MM.1S (cell line): ENCODE data around the gene CDKN2B-AS1.

Experiments used
- DNase-seq: peaks from one replicate; pipeline ENCODE4 v3.0.0-alpha.2; 2015
- H2AFZ ChIP-seq: fragments of 300-600 bp; sonication (generic); 2 replicates; pipeline ENCODE4 v1.6.0; 2016; ENCODE audit warnings: antibody characterized with exemption, low read length
- H3F3A ChIP-seq: fragments of 300-600 bp; sonication (generic); 2 replicates; pipeline ENCODE4 v1.6.1; 2016; ENCODE audit warnings: mild to moderate bottlenecking, antibody characterized with exemption, low read length, moderate library complexity, mixed read lengths; ENCODE audit not compliant: insufficient read depth
- H3K27ac ChIP-seq: fragments of 300-600 bp; sonication (generic); 2 replicates; pipeline ENCODE4 v1.5.1; 2016; ENCODE audit warnings: mild to moderate bottlenecking, low read length
- H3K27me3 ChIP-seq: fragments of 300-600 bp; sonication (generic); replicated peaks from 2 replicates; pipeline ENCODE4 v1.6.0; 2016; ENCODE audit warnings: low read length; ENCODE audit not compliant: insufficient read depth
- H3K36me3 ChIP-seq: fragments of 300-600 bp; sonication (generic); replicated peaks from 2 replicates; pipeline ENCODE4 v1.6.1; 2016; ENCODE audit warnings: mild to moderate bottlenecking, low read length, mixed read lengths; ENCODE audit not compliant: insufficient read depth
- H3K4me1 ChIP-seq: fragments of 300-600 bp; sonication (generic); 2 replicates; pipeline ENCODE4 v1.6.1; 2016; ENCODE audit warnings: low read length, mixed read lengths
- H3K4me2 ChIP-seq: fragments of 300-600 bp; sonication (generic); 2 replicates; pipeline ENCODE4 v1.6.0; 2016; ENCODE audit warnings: low read depth, low read length
- H3K4me3 ChIP-seq: fragments of 300-600 bp; sonication (generic); 2 replicates; pipeline ENCODE4 v1.5.1; 2016; ENCODE audit warnings: low read length, mixed read lengths
- H3K79me2 ChIP-seq: fragments of 300-600 bp; sonication (generic); 2 replicates; pipeline ENCODE4 v1.6.1; 2016; ENCODE audit warnings: mixed run types, low read length, mixed read lengths
- H3K9ac ChIP-seq: fragments of 300-600 bp; sonication (generic); 2 replicates; pipeline ENCODE4 v1.6.1; 2016; ENCODE audit warnings: low read length, mixed read lengths
- H3K9me2 ChIP-seq: fragments of 300-600 bp; sonication (generic); replicated peaks from 2 replicates; pipeline ENCODE4 v1.6.1; 2016; ENCODE audit warnings: mild to moderate bottlenecking, low read length, mixed read lengths; ENCODE audit not compliant: insufficient read depth
- H3K9me3 ChIP-seq: fragments of 300-600 bp; sonication (generic); replicated peaks from 2 replicates; pipeline ENCODE4 v1.6.1; 2016; ENCODE audit warnings: mild to moderate bottlenecking, low read length, mixed read lengths; ENCODE audit not compliant: insufficient read depth
- H4K20me1 ChIP-seq: fragments of 300-600 bp; sonication (generic); 2 replicates; pipeline ENCODE4 v1.6.1; 2016; ENCODE audit warnings: mild to moderate bottlenecking, low read length, moderate library complexity, mixed read lengths; ENCODE audit not compliant: insufficient read depth
- EZH2 ChIP-seq: fragments of 300-600 bp; sonication (generic); optimal IDR thresholded peaks from 2 replicates; pipeline ENCODE3; 2017; ENCODE audit warnings: low read depth, mild to moderate bottlenecking, antibody characterized with exemption, low read length, mixed read lengths
- EZH2phosphoT487 ChIP-seq: fragments of 300-600 bp; sonication (generic); IDR thresholded peaks from 2 replicates; pipeline ENCODE4 v1.6.1; 2018; ENCODE audit warnings: antibody characterized with exemption, low read length
- TF ChIP-seq, protein P1 (sequence below): fragments of 300-600 bp; sonication (generic); IDR thresholded peaks from 2 replicates; pipeline ENCODE4 v1.5.1; 2016; ENCODE audit warnings: antibody characterized with exemption, low read length, mixed read lengths

Gene CDKN2B-AS1

GRCh38 chr9:22052376-22052945, 57.9 kb downstream of the CDKN2B-AS1 start:
- no peak overlapping the region for H2AFZ ChIP-seq
- TF ChIP-seq EZH2phosphoT487 (no peak), EZH2 (no peak)
- TF ChIP-seq, protein P1, sequence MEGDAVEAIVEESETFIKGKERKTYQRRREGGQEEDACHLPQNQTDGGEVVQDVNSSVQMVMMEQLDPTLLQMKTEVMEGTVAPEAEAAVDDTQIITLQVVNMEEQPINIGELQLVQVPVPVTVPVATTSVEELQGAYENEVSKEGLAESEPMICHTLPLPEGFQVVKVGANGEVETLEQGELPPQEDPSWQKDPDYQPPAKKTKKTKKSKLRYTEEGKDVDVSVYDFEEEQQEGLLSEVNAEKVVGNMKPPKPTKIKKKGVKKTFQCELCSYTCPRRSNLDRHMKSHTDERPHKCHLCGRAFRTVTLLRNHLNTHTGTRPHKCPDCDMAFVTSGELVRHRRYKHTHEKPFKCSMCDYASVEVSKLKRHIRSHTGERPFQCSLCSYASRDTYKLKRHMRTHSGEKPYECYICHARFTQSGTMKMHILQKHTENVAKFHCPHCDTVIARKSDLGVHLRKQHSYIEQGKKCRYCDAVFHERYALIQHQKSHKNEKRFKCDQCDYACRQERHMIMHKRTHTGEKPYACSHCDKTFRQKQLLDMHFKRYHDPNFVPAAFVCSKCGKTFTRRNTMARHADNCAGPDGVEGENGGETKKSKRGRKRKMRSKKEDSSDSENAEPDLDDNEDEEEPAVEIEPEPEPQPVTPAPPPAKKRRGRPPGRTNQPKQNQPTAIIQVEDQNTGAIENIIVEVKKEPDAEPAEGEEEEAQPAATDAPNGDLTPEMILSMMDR = no peak
- no peak overlapping the region for H3K4me3 ChIP-seq
- no peaks in the 10 kb centered on the region for H3K36me3 ChIP-seq
- H3K9ac ChIP-seq = no peak overlapping the region
- H4K20me1 ChIP-seq = no peaks in the 10 kb centered on the region
- no peaks in the 10 kb centered on the region for H3K9me2 ChIP-seq
- H3K27me3 ChIP-seq = no peaks in the 10 kb centered on the region
- H3K9me3 ChIP-seq = no peaks in the 10 kb centered on the region
- H3F3A ChIP-seq = 0 out of 2 replicates have a peak, but pooled peaks cover 2% of the 10 kb centered on the region
- DNase-seq = no peak
- H3K4me2 ChIP-seq = no peak overlapping the region
- H3K79me2 ChIP-seq = no peaks in the 10 kb centered on the region
- no peak overlapping the region for H3K27ac ChIP-seq
- 0 out of 2 replicates have a peak, but pooled peaks cover 8% of the 10 kb centered on the region for H3K4me1 ChIP-seq

GRCh38 chr9:22053178-22053577, 58.6 kb downstream of the CDKN2B-AS1 start:
- Histone ChIP-seq H3F3A (0 out of 2 replicates have a peak, but pooled peaks cover 2% of the 10 kb centered on the region), H3K9ac (no peak overlapping the region), H3K4me1 (0 out of 2 replicates have a peak, but pooled peaks cover 8% of the 10 kb centered on the region), H3K9me2 (no peaks in the 10 kb centered on the region), H3K27ac (no peak overlapping the region), H3K9me3 (no peaks in the 10 kb centered on the region), H3K27me3 (no peaks in the 10 kb centered on the region), H4K20me1 (no peaks in the 10 kb centered on the region), H2AFZ (no peak overlapping the region), H3K4me2 (no peak overlapping the region), H3K36me3 (no peaks in the 10 kb centered on the region), H3K79me2 (no peaks in the 10 kb centered on the region), H3K4me3 (no peak overlapping the region)
- no peak for DNase-seq
- TF ChIP-seq EZH2phosphoT487 = no peak
- no peak for TF ChIP-seq EZH2
- TF ChIP-seq, protein P1 = no peak

- no peak overlapping the region for H3K27ac ChIP-seq
- H3K9me3 ChIP-seq = no peaks in the 10 kb centered on the region
- no peaks in the 10 kb centered on the region for H3K9me2 ChIP-seq
- H3K4me3 ChIP-seq = no peak overlapping the region
- no peaks in the 10 kb centered on the region for H3K79me2 ChIP-seq
- 0 out of 2 replicates have a peak, but pooled peaks cover 8% of the 10 kb centered on the region for H3K4me1 ChIP-seq
- H3K27me3 ChIP-seq = no peaks in the 10 kb centered on the region
- no peak overlapping the region for H2AFZ ChIP-seq
- no peaks in the 10 kb centered on the region for H3K36me3 ChIP-seq
- no peaks in the 10 kb centered on the region for H4K20me1 ChIP-seq
- DNase-seq = no peak
- no peak overlapping the region for H3K4me2 ChIP-seq
- TF ChIP-seq, protein P1 = no peak
- 0 out of 2 replicates have a peak, but pooled peaks cover 2% of the 10 kb centered on the region for H3F3A ChIP-seq
- H3K9ac ChIP-seq = no peak overlapping the region
Measured at GRCh38 chr9:22054076-22054475, 59.5 kb downstream of the CDKN2B-AS1 start.
